IPS-11a (cell line): ENCODE results near the gene PPEF1.
A peak's percentile ranks its signal among the peaks of the same experiment; 100 is the strongest.

ENCODE experiments used
- H3K4me3 ChIP-seq: one replicate; pipeline ENCODE4 v1.5.1; 2013; ENCODE audit warnings: low read depth, low read length, control low read depth

Gene PPEF1, protein sequence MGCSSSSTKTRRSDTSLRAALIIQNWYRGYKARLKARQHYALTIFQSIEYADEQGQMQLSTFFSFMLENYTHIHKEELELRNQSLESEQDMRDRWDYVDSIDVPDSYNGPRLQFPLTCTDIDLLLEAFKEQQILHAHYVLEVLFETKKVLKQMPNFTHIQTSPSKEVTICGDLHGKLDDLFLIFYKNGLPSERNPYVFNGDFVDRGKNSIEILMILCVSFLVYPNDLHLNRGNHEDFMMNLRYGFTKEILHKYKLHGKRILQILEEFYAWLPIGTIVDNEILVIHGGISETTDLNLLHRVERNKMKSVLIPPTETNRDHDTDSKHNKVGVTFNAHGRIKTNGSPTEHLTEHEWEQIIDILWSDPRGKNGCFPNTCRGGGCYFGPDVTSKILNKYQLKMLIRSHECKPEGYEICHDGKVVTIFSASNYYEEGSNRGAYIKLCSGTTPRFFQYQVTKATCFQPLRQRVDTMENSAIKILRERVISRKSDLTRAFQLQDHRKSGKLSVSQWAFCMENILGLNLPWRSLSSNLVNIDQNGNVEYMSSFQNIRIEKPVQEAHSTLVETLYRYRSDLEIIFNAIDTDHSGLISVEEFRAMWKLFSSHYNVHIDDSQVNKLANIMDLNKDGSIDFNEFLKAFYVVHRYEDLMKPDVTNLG

GRCh38 chrX:18707426-18708049 lies at the start of gene PPEF1:
Gene PPEF1 (plus strand): TSS chrX:18707645. CDS start chrX:18707781, 136 bp downstream.
- H3K4me3 ChIP-seq, result no peak within 1 kb of the TSS

GRCh38 chrX:18661273-18661672 lies 46.2 kb upstream of the PPEF1 start:
- H3K4me3 ChIP-seq, result no peak overlapping the region

GRCh38 chrX:18664947-18665346 lies 42.5 kb upstream of the PPEF1 start:
- no peak overlapping the region for H3K4me3 ChIP-seq

DNA sequence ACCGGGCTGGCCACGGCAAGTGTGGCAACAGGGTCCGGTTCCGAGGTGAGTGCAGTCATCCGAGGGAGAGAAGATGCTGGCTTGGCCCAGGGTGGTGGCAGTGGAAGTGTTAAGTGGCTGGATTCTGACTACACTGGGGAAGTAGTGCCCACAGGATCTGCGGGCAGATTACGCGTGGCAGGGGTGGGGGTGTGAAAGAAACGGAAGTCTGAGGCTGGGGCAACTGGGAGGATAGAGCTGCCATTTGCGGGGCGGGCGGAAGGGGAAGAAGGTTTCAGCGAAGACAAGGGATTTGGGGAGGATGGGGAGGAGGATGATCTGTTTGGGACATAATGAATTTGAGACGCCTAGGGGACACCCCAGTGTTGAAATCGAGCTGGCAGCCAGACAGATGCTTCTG lies 40.8 kb upstream of the PPEF1 start:
- no peak overlapping the region for H3K4me3 ChIP-seq

DNA sequence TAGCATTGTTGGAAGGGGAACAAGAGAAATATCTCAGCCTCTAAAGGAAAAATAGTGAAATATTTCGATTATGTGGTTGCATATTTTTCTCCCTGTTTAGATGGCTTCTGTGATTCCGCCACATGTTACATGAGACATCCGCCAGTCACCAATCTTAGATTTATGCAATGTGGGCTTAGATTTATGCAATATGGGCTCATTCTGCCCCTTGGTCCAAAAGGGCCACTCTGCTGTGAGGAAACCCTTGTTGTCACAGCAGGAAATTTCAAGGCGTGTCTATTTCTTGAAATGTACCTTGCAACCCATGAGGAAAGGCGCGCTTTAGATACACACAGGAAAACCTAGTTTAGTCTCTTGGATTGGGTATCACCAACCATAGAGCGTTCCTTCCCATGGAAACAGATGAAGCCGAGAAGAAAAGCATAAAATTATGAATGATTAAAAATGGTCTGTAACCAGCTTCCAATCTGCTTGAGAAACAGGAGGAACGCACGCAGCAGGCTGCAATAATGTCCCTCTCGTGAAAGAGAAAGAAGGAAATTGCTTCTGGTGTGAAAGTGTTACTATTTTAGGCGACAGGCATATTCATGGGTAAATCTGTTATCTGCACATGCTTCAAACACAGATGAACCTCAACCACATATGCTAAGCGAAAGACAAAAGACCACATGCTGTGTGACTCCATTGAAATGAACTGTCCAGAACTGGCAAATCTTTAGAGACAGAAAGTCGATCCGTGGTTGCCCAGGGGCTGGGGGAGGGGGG lies 39.2 kb upstream of the PPEF1 start:
- H3K4me3 ChIP-seq, result no peak overlapping the region

GRCh38 chrX:18672008-18672407 lies 35.4 kb upstream of the PPEF1 start, which contains the start of gene RS1:
Gene RS1 (minus strand): TSS chrX:18672108. CDS start chrX:18672068, 40 bp downstream.
- no peak within 1 kb of the TSS for H3K4me3 ChIP-seq

- H3K4me3 ChIP-seq, result peak overlapping the region; percentile 41
These were observed 33.0 kb upstream of the PPEF1 start for GRCh38 chrX:18674417-18674787.

DNA sequence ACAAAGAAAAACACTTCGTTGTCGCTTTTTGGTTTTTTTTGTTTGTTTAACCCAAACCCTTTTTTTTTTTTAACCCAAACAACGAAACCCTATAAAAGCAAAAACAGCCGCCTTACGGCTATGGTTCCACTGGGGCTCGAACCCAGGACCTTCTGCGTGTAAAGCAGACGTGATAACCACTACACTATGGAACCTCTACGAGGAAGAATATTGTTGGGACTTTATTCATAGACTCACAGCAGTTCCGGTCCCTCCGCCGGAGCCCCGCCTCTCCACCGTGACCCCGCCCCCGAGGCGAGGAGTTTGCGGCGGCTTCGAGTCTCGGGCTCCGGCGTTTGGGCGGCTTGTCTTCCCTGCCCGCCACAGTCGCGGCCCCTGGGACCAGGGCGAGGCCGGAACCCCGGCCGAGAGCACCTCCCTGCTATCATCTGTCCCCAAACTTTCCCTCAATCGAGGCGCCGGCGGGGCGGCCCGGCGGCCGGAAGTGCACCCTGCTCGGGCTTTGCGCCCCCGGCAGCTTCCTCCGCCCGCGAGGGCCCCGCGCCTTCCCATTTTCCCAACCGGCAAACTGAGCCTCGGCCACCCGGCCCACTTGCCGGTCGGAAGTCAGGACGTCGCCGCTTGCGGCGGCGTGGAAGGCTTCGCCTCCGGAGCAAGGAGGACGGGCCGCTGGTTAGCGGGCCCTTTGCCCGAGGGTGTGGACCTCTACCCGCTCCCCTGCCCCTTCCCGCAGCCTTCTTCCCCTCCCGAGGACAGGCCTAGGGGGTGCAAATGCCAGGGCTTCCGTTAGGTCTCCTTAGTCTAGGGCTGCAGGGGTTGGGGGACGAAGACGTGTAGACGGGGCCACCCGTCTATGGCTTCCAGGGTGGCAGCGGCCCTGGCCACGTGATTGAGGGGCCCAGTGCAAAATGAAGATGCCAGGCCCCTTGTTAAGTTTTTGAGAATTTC lies 32.4 kb upstream of the PPEF1 start:
- H3K4me3 ChIP-seq, result peak overlapping the region; percentile 41

GRCh38 chrX:18676050-18676449 lies 31.4 kb upstream of the PPEF1 start:
- no peak overlapping the region for H3K4me3 ChIP-seq

DNA sequence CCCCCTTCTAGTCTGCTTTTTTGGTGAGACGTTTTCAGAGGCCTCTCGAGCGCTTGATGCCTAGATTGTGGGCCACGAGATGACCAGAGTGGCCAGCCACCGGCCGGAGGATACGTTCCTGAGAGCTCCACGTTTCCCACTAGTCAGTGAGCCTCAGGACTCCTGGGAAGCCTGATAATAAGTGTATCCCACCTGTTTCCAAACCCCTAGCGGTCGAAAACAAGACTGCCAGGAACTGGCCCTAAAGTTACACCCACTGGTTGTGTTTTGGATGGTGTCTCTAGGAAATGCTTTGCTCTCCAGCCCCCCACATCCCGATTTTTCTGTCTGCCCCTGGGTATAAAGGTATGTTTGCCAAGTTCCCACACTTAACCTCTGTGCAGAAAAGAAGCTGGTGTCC lies 31.0 kb upstream of the PPEF1 start:
- no peak overlapping the region for H3K4me3 ChIP-seq

GRCh38 chrX:18677161-18677869 lies 30.1 kb upstream of the PPEF1 start:
- H3K4me3 ChIP-seq, result no peak overlapping the region

GRCh38 chrX:18681996-18682395 lies 25.4 kb upstream of the PPEF1 start:
- H3K4me3 ChIP-seq, result no peak overlapping the region

- H3K4me3 ChIP-seq, result no peak overlapping the region
These were observed 24.5 kb upstream of the PPEF1 start for GRCh38 chrX:18682979-18683387.

DNA sequence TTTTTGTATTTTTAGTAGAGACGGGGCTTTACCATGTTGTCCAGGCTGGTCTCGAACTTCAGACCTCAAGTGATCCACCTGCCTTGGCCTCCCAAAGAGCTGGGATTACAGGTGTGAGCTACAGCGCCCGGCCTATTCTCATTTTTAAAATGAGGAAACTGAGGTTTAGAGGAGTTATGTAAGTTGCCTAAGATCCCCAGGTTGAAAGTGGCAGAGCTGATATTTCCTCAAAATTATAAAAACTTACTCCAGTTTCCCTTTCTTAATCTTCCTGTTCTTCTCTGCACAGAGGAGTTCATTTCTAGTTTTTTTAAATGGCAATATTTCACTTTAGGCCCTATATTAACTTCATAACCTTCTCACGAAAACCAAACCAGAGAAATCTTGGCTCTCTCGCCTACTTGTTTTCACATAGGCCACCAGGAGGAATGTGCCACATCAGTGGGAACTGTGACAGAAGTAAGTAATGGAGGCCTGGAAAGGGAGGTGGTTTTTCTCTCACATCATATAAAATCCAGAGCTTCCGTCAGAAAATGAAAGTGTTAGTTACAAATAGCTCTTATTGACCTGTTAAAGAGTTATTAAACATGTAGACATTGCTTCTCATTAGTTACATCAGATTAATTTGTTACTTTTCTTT lies 19.5 kb upstream of the PPEF1 start:
- no peak overlapping the region for H3K4me3 ChIP-seq

GRCh38 chrX:18691431-18691830 lies 16.0 kb upstream of the PPEF1 start:
- H3K4me3 ChIP-seq, result no peak overlapping the region

GRCh38 chrX:18692541-18692940 lies 14.9 kb upstream of the PPEF1 start:
- H3K4me3 ChIP-seq, result no peak overlapping the region

GRCh38 chrX:18696653-18697052 lies 10.8 kb upstream of the PPEF1 start:
- no peak overlapping the region for H3K4me3 ChIP-seq

DNA sequence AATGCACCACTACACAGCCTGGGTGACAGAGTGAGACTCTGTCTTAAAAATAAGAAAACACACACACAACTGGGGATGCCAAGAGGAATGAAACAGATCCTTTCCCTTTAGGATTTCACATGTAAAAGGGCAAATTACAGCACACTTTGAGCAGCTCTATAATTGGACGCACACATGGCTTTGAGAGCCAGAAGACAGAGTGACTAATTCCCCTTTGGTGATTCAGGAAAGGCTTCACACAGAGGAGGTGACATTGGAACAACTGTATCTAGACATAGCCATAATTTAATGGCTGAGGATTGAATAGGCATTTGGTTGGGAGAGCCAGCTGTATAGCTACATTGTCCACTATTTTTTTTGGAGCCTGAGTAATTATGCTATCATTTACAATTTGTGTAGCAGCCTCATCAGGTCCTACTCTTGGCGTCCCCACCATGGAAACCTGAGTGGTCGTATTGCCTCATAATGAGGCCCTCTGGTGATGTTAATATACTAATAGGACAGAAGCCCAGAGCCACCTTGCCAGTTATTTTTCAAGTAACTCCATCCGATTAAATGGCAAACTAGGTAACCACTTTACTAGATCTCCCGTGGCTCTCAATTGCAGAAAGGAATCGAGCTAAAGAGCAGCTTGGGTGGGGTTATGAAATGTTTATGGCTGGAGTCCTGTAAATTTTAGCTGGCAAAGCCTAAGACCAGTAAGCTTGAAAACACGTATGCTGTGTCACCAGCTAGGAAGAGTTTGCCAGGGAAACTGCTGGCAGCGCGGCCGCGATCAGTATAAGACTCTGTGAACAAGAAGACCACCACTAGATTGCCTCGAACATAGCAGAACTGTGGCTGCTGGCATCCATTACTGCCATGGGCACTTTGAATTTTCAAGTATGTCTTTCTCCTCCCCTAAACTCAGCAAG lies 8.5 kb upstream of the PPEF1 start:
- H3K4me3 ChIP-seq, result no peak overlapping the region
